Activated CD8-positive, alpha-beta memory T cell treated with anti-CD3 and anti-CD28 coated beads for 24 hours (primary cell): ENCODE results near the gene SAMD9L.

ENCODE experiments used
- DNase-seq: peaks from one replicate; pipeline ENCODE4 v3.0.0-alpha.2; 2020

The SAMD9L gene

DNA sequence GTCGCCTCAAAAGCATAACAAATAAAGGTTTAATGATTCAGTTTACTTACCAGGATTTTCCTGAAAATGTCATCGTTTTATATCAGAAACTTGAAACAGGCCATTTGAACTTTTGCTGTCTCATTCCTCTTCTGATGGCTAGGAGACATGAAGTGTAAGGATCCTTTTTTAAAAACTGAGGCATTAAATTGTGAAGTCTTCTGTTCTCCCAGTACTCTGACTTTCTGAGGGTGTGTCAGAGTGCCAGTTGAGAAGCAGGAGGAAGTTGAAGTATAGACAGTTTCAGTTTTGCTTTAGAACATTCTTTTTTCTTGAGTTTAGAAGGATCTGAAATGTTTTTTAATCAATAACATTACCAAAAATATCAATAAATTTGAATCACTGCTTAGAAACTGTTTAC lies at the start of gene SAMD9L:
Gene SAMD9L, minus strand, starts transcription at position 242 of the 400 bp plus-strand sequence. CDS start 12,414 bp downstream, outside the sequence.
- DNase-seq, result no peak

DNA sequence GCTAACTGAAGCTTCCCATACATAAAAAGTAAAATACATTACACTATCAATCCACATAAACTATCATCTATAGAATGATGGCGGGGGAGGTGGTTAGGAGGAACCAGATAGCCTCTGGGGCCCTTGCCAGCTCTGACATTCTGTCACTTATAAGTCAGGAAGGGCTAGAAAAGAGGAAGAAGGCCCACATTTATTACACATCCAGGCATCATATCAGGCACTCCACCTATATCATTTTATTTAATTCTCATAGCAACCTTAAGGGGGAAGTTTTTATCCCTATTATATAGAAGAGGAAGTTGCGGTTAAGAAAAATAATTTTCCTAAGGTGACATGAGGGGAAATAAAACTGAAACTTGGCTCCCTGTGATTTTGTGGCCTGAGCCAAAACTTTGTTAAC lies 48.2 kb upstream of the SAMD9L start:
- no peak for DNase-seq

DNA sequence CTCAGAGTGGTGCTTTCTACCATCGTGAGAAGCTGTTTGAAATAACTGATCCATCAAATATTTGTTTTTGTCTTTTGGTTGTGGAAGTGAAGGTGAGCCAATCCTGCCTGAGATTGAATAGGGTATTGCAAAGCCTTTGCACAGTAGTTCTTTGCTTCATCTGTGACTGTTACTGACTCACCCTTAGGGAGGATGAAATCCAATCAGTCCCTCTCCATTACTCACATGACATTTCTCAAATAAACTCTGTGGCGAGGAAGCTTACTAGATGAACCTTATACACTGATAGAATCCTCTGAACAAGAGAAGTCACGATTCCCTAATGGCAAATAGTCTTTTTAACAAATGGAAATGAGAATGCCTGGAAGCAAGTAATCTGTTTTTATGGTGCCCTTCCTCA lies 46.2 kb upstream of the SAMD9L start:
- DNase-seq, result no peak

DNA sequence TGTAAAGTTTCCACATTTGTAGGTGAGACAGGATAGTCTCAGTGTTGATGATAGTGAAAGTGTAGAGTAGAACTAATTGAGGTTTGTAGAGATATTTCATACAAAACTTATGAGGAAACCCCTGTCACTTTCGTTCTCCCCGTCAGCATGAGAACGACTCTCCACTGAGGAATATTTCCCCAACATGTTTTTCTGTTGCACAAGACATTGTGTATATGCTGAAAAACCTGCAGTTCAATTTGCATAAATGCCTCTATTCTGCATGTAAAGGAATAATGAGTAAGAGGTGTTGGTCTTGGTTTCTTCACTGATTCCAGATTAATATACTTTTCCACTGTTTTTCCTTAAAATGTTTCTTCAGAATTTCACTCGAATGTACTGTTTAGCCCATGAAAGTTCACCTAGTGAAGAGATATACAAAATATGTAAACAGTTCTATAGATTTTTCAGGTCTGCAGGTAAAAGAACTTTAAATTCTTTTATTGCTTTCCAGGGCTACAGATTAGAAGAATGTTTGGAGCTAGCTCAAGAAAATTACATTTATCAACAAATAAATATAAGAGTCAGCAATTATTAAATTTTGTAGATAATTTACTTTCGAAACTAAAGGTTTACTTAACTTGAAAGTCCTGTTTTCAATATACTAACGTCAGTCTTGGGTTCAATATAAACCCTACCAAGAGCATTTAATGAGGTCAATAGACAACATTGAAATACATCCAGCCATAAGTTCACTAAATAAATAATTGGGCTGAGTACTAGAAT lies 40.9 kb upstream of the SAMD9L start:
- no peak for DNase-seq

DNA sequence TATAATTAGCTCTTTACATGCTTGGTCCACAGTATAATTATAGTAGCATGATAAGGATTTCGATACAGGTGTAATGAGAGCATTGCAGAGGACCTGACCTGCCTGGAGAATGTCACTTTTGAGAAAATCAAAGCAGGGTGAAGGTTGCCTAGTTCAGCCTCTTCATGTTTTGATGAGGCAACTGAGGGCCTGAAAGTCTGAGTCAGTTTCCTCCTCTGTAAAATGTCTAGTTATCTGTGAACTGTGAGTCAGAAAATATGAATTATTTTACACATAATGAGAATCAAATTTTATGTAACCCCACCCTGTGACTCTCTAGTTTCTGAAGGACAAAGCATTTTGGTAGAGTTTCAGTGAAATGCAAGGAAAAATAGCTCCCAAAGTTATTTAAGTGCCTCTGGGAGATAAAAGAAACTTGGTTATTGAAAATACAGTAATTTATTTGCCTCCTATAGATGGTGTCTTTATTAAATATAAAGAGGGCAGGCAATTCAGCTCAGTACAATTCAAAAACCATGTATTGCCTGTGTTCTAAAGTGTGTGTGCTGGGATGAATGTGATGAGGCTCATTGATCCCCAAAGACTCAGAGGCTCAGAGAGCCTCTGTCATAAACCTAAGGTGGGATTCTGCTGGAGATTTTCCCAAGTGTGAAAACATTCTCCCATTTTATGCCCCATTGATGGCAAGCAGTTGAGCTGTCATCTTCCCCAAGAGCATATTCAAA lies 37.3 kb upstream of the SAMD9L start:
- DNase-seq, result no peak

DNA sequence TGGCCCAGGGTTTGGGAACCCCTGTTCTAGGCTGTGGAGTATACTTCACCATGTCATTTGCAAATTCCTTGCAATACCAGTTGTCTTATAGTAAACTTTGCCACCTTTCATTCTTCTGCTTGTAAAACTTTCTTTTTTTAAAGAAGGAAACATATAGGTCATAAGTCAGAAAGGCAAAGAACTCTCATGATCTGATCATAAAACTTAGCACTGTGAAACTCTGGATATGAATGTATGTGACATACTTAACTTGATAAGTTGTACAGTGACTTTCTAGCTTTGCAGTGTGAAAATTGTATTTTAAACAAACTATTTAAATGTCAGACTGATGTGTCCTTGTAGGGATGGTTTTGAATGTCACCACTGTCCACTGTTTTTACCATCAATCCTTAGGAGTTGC lies 31.0 kb upstream of the SAMD9L start:
- DNase-seq, result no peak

DNA sequence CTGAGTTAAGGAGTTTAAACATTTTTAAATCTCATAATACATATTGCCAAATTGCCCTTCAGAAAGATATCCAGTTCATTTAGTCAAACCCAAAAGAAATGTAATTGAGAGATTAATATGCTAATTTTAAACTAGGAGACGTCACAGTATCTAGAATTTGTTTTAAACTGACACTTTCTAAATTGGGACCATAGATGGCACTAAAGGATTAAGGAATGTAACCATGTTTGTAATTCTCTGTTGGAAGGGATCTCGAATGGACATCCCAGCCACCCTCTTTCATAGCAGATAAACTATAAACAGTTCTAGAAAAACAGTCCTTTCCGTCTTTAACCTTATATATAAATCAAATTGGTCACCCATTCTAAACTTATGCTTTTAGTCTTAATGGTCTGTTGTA lies 30.0 kb upstream of the SAMD9L start:
- no peak for DNase-seq

DNA sequence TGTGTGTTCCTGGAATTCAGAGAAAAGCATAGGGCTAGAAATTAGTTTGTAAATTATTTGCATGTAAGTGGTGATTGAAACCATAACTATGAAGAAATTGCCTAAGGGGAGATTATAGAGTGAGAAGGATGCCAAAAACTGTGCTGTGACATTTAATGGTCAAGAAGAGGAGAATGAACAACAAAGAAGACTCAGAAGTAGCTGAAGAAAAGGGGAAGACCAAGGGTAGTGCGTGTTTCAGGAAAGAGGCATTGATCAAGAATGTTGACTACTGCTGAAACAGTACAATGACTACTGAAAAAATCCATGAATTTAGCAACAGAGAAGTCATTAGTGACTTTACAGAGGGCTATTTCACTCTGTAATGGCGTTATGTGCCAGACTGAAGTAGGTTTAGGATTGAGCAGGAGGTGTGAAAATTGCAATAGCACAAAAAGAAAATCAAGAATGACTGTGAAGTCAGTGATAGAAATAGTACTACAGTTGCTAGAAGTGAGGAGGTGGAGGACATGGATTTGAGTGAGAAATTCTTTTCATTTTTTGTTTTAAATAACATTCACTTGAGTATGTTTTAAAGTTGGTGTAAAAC lies 28.9 kb upstream of the SAMD9L start:
- DNase-seq, result no peak

DNA sequence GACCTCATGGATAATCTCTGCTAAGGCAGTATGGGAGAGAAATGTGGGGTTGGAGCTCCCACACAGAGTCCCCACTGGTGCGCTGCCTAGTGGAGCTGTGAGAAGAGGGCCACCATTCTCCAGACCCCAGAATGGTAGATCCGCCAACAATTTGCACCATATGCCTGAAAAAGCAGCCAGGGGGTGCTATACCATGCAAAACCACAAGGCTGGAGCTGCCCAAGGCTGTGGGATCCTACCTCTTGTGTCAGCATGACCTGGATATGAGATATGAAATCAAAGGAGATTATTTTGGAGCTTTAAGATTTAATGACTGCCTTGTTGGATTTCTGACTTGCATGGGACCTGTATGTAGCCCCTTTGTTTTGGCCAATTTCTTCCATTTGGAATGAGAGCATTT lies 27.0 kb upstream of the SAMD9L start:
- DNase-seq, result no peak

DNA sequence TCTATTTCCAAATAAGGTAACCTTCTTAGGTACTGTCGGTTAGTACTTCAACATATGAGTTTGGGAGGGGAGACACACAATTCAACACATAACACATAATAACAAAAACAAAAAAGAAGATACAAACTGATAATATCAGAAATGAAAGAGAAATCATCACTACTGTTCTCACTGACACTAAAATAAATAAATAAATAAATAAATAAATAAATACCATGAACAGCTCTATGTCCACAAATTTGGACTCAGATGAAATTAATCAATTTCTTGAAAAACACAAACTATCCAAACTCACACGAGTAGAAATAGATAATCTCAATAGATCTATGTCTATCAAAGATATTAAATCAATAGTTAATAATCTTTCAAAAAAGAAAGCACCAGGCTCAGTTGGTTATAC lies 24.5 kb upstream of the SAMD9L start:
- DNase-seq, result no peak

DNA sequence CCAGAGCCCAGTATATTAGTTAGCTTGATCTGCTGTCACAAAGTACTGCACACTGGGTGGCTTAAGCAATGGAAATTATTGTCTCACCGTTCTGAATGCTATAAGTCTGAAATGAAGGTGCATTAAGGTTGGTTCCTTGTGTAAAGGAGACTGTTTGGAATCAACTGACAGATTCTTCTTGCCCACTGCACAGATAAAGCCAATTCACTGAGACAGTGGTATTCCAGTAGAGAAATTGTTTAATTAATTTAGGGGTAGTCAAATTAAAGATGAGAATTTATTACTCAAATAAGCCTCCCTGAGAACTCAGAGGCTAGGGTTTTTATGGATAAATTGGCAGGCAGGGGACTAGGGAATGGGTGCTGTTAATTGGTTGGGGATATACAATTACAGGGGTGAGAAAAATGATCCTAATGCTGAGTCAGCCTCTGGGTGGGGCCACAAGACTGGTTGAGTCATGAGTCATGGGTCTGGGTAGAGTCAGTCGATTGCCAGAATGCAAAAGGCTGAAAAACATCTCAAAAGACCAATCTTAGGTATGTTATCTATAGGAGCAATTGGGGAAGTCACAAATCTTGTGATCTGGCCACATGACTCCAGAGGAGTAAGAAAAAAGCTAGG lies 23.5 kb upstream of the SAMD9L start:
- DNase-seq, result no peak

DNA sequence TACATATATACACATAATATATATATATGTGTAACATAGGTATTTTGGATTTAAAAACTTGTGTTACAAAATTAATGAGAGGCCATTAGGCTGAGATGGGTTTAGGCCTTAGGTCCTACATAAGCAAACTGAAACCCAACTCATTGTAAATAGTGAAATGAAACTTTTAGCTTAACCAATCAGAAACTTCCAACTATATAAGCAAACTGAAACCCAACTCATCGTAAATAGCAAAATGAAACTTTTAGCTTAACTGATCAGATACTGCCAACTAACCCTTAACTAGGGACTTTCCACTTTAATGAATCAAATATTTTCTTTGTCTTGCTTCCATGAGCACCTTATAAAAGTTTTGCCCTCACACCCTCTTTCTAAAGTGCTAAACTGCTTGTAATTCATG lies 17.3 kb upstream of the SAMD9L start:
- DNase-seq, result no peak

DNA sequence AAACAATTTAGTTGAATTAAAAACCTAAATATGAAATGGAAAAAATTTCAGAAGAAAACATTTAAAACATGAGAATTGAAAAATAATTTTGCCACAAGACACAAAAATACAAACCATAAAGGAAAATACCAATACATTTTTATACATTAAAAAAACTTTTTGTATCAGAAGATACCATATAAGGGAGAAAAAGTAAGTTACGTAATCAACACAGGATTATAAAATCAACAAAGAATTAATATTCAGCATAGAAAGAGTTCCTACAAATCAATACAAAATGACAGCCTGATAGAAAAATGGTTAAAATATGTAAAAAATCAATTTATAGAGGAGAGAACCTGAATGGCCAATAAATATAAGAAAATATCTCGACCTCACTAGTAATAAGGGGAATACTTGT lies 16.6 kb upstream of the SAMD9L start:
- no peak for DNase-seq

DNA sequence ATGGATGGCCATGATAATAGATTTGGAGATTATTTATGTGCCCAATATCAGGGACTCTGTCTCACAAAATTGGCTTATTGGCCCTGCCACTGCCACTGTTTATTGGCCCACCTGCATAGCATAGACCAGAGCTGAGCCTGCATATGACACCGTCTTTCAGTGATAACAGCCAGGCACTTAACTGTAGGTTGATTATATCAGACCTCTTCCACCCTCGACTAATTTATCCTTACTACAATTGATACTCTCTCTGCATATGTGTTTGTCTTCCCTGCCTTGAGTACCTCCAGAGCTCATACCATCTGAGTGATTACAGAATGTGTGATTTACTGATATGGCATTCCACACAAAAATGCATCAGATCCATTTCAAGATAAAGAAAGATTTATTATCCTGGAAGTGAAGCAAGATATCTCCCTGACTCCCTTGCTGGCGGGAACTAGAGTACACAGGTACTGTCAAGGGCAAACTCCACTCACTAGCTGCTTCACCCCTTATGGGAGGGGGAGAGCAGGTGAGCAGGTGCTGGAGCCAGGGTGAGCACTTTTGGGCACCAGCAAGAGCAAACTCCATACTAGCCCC lies 13.1 kb upstream of the SAMD9L start:
- DNase-seq, result no peak

DNA sequence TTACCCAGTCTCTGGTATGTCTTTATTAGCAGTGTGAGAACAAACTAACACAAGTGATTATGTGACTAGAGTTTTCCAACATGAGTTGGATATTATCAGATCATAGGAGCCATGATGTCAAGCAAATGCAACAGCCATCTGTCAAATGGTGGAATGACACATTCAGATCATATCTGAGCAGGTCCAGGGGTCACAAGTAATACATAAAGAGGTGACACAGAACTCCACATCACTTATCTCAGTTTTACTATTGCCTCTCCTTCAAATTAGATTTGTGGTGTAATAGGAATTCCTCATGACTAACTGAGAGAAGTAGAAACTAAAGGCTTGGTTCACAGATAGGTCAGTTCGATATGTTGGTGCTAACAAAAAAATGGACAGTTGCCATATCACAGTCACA lies 12.2 kb upstream of the SAMD9L start:
- no peak for DNase-seq

DNA sequence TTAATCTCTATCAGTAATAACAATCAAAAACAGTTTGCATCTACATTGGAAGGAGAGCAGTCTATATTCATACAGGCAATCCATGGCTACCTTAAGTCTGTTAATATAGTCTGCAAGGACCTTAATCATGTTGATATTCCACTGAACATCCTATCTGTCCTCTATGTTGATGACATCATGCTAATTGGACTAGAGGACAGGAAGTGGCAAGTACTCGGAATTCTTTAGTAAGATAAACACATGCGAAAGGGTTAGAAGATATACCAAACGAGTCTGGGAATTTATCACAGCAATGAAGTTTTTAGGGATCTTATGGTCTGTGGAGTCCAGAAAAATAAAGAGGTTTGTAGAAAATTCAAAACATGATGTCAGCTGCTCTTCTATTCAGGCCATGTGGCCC lies 11.3 kb upstream of the SAMD9L start:
- no peak for DNase-seq

DNA sequence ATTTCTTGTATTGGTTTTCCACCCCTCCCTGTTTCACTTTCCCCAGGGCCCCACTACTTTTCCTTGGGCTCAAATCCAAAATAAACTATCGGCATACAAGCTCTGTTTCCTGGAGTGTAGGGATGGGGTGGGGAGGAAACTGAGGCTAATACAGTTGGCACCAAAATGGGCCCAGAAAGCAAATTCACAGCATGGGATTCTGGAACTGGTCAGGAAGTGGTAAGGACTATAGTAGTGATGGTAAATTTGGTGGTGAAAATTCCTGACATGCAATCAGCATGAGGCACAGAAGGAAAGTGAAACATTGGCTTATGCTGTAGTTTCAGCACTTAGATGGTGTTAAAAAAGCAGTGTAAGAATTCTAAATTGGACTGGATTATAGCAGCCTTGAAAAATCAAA lies 8.7 kb upstream of the SAMD9L start:
- no peak for DNase-seq

DNA sequence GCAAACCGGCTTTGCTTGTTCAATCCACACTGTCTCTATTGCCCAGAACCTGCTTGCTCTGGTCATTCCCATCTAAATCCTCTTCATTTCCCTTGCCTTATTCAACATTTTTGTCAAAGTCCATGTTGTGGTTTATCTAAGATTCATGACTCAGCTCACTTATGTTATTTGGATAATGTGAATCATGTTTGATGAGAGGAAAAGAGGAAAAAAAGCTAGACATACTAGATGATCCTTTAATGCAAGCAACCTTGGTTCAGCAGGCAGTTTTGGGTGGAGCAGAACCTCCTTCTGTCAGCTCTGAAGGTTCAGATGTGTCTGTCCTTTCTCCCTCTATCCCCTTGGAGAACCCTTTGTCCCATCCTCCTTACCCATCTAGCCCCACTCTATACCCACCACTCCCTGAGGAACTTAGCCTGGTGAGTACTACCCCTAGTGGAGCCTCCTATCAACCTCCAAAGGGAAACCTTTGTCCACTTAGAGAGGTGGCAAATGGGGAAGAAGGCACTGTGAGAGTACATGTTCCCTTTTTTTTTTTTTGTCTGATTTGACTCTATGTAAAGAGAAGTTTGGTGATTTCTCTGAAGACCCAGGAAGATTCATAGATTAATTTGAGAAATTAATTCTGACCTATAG lies 2.1 kb upstream of the SAMD9L start:
- no peak for DNase-seq

DNA sequence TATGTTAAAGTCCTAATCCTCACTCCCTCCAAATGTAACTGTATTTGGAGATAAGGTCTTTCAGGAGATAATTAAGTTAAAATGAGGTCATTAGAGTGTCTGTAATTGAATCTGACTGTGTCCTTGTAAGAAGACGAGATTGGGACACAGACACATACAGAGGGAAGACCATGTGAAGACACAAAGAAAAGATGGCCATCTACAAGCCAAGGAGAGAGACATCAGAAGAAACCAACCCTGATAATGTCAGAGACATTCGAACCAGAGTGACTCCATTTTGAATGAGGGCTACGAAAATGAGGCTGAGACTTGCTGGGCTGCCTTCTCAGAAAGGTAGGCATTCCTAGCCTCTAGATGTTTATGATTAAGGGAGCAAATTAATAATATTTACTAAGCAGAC lies 542 bp upstream of the SAMD9L start:
- no peak for DNase-seq

DNA sequence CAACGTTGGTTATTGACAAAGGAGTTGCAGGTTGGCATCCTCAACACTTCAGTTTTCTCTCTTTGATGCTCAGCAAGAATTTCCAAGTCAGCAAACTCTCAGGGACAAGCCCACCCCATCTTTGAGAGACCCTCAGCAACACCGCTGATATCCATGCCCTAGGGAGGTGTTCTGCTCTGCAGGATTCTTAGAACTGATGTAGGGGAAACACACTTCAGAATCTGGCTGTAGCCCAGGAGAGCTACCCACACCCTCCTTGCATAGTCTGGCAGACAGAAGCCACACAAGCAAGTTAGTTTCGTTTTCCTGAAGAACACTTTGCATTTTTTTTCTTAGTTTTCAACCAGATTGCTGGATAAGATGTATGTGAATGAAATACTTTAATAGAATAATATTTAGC lies 822 bp downstream of the SAMD9L start:
- peak; percentile 63 for DNase-seq

DNA sequence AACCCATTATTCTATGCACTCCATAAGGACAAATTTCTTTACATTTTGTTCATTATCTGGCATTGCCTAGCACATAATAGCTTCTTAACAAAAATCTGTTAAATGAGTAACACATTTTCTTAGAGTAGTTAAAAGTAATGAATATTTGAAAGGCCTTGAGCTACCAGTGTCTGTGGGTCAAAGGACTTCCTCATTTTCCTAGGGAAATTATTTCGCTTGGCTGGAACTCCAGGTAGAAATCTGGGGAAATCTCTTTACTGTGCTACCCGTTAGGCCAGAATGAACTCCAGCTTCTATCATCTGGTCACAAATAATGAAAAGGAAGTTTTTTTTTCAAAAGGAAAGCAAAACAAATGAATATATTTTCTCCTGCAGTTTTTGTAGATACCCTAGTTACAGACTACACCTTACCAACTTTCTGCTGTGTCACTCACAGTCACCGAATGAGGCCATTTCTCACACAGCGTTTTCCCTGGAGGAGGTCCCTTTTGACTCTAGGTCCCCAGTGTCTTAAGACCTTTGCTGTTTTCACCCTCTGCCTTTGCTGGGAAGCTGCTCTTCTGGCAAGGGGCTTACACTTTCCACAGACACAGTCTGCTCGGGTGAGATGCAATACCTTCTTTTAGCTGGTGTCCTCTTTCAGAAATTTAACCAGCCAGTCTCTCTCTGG lies 1.6 kb downstream of the SAMD9L start:
- DNase-seq, result no peak

DNA sequence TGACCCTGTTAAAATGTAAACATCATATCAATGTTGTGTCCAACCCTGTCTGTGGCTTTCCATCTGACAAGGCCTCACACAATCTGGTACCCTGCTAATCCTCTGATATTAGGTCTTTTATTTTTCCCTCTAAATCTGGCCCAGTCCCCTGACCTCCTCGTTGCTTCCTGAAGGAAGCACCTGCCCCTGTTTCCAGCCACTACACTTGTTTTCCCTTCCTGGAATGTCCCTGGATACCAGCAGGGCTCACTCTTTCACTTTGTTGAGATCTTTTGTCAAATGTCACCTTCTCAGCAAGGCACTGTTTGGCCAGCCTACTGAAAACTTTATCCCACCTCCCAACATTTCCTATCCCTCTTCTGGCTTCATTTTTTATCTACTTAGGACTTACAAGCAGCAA lies 2.1 kb downstream of the SAMD9L start:
- no peak for DNase-seq
